ENCODE results near the gene CLASRP.

CLASRP gene

DNA sequence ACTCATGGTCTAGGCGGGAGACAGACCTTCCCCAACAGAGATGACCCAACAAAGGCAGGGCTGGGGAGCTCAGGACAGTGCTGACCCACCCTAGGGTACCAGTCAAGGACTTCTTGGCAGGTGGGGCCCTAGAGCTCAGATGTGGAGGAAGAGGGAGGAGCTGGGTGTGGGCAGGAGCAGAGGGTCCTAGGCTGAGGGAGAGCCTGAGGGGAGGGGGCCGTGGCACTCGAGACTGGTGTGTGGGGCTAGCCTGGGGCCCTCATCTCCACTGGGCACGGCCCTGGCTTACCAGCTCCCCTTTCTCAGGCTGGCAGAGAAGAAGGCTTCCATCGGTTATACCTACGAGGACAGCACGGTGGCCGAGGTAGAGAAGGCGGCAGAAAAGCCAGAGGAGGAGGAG lies 18.6 kb downstream of the CLASRP start:
- Histone ChIP-seq H3K4me3 (ENCODE audit: low read depth in 1 of 2, low read length in 1 of 2) (no peak overlapping the region), H3K36me3 (peaks cover 100% of the 10 kb centered on the region), H3K27me3 (no peaks in the 10 kb centered on the region), H3K4me1 (ENCODE audit: control insufficient read depth in 1 of 2, insufficient read depth in 1 of 2, low read depth in 1 of 2, low read length in 1 of 2) (no peaks in the 10 kb centered on the region), H3K27ac (no peak overlapping the region), H3K9me3 (no peaks in the 10 kb centered on the region)
- TF ChIP-seq, protein P1, sequence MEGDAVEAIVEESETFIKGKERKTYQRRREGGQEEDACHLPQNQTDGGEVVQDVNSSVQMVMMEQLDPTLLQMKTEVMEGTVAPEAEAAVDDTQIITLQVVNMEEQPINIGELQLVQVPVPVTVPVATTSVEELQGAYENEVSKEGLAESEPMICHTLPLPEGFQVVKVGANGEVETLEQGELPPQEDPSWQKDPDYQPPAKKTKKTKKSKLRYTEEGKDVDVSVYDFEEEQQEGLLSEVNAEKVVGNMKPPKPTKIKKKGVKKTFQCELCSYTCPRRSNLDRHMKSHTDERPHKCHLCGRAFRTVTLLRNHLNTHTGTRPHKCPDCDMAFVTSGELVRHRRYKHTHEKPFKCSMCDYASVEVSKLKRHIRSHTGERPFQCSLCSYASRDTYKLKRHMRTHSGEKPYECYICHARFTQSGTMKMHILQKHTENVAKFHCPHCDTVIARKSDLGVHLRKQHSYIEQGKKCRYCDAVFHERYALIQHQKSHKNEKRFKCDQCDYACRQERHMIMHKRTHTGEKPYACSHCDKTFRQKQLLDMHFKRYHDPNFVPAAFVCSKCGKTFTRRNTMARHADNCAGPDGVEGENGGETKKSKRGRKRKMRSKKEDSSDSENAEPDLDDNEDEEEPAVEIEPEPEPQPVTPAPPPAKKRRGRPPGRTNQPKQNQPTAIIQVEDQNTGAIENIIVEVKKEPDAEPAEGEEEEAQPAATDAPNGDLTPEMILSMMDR (IDR thresholded peaks at IDR 0.05): no peak

DNA sequence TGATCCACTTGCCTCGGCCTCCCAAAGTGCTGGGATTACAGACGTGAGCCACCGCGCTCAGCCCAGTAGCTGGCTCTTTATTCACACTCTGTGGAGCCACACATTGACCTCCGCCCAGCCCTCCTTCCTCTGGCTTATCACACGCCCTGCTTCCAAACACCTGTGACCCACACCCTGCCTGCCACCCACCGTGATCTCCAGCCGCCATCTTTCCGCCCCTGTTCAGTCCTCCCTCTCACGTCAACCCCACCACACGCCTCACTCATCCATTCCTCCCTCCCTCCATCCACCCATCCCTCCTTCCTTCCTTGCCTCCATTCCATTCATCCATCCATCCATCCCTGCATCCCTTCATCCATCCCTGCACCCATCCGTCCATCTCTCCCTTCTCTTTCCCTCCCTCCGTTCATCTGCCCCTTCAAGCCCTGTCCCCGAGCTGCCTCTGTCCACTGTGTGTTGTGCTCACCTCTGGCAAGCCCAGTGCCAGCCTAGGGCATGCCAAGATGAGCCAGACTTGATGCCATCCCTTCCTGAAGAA lies 19.8 kb downstream of the CLASRP start:
- TF ChIP-seq, protein P1 (IDR thresholded peaks at IDR 0.05): no peak
- no peaks in the 10 kb centered on the region for H3K9me3 ChIP-seq
- no peak overlapping the region for H3K4me3 ChIP-seq (ENCODE audit: low read depth in 1 of 2, low read length in 1 of 2)
- no peaks in the 10 kb centered on the region for H3K27me3 ChIP-seq
- peaks cover 98% of the 10 kb centered on the region for H3K36me3 ChIP-seq
- H3K4me1 ChIP-seq (ENCODE audit: control insufficient read depth in 1 of 2, insufficient read depth in 1 of 2, low read depth in 1 of 2, low read length in 1 of 2): no peaks in the 10 kb centered on the region
- H3K27ac ChIP-seq: peak overlapping the region; percentile 1

DNA sequence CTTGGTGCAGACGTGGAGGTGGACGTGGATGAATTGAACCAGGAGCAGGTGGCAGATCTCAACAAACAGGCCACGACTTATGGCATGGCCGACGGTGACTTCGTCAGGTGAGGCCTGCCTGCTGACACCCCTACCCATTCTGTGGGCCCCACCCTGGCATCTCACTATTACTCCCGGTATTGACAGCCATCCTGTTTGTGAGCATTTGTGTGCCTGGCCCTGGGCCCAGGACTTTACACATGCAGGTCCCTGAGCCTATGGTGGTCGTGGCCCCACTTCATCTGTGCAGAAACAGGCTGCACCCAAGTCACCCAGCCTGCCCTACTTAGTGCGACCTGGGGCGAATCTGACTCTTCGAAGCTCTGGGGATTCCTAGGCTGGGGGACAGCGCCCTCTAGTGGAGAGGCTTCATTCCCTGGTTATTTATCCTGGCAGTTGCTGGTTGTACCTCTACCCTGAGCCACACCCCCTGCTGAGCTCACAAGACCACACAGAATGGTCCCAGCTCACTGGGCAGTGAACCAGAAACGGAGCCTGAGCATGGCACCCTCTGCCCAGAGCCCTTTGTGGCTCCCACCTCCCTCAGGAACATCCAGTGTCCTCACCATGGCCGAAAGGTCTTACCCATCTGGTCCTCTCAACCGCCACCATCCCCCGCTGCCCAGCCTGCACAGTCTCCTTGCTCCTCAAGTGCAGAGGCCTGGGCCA lies 20.6 kb downstream of the CLASRP start:
- Histone ChIP-seq H3K36me3 (peaks cover 98% of the 10 kb centered on the region), H3K4me1 (ENCODE audit: control insufficient read depth in 1 of 2, insufficient read depth in 1 of 2, low read depth in 1 of 2, low read length in 1 of 2) (no peaks in the 10 kb centered on the region), H3K4me3 (ENCODE audit: low read depth in 1 of 2, low read length in 1 of 2) (no peak overlapping the region), H3K9me3 (no peaks in the 10 kb centered on the region), H3K27me3 (no peaks in the 10 kb centered on the region), H3K27ac (no peak overlapping the region)
- TF ChIP-seq, protein P1 (IDR thresholded peaks at IDR 0.05): peak; percentile 77

DNA sequence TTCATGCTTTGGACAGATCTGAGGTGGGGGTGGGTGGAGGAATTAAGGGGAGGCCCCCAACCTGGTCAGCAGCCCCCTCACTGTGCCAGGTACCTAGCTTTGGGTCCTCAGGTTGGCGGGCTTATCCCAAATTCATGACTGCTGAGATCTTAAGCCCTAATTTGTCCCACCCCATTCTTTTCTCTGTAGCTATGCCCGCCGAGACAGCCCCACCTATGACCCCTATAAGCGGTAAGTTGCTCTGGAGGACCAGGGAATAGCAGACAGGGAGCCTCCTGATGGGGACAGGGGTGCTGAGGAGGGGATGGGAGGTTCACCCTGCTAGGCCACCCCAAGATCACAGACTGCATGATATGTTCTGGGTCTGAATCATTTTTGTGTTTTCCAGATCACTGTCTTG lies 23.1 kb downstream of the CLASRP start:
- H3K36me3 ChIP-seq: peaks cover 98% of the 10 kb centered on the region
- H3K27ac ChIP-seq: no peak overlapping the region
- H3K27me3 ChIP-seq: no peaks in the 10 kb centered on the region
- TF ChIP-seq, protein P1 (IDR thresholded peaks at IDR 0.05): no peak
- H3K4me3 ChIP-seq (ENCODE audit: low read depth in 1 of 2, low read length in 1 of 2): no peak overlapping the region
- no peaks in the 10 kb centered on the region for H3K4me1 ChIP-seq (ENCODE audit: control insufficient read depth in 1 of 2, insufficient read depth in 1 of 2, low read depth in 1 of 2, low read length in 1 of 2)
- no peaks in the 10 kb centered on the region for H3K9me3 ChIP-seq

DNA sequence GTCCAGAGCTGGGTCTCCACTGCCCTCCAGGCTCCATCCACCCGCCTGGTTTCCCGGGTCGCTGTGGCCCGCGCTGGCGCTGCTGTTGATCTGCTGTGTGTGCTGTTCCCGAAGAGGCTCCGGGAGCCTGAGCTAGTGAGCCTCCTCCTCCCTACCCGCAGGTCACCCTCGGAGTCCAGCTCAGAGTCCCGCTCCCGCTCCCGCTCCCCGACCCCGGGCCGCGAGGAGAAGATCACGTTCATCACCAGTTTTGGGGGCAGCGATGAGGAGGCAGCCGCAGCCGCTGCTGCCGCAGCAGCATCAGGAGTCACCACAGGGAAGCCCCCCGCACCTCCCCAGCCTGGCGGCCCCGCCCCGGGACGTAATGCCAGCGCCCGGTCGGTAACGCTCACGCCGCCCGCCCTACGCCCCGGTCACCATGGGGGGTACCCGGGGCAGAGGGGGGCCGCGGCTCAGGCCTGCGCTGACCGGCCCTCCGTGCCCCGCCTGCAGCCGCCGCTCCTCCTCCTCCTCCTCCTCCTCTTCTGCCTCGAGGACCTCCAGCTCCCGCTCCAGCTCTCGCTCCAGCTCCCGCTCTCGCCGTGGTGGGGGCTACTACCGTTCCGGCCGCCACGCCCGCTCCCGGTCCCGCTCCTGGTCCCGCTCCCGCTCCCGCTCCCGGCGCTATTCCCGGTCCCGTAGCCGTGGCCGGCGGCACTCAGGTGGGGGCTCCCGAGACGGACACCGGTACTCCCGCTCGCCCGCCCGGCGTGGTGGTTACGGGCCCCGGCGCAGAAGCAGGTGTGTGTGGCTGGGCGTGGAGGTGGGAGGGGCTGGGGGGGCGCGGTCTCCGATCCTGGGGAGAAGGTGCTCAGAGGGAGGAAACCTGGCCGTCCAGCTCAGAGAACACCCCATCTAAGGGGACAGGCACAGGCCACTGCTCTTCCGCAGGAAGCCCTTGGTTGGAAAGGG lies 25.3 kb downstream of the CLASRP start:
- H3K9me3 ChIP-seq: no peaks in the 10 kb centered on the region
- no peak overlapping the region for H3K27ac ChIP-seq
- no peaks in the 10 kb centered on the region for H3K4me1 ChIP-seq (ENCODE audit: control insufficient read depth in 1 of 2, insufficient read depth in 1 of 2, low read depth in 1 of 2, low read length in 1 of 2)
- no peak overlapping the region for H3K4me3 ChIP-seq (ENCODE audit: low read depth in 1 of 2, low read length in 1 of 2)
- peaks cover 98% of the 10 kb centered on the region for H3K36me3 ChIP-seq
- no peaks in the 10 kb centered on the region for H3K27me3 ChIP-seq
- TF ChIP-seq, protein P1 (IDR thresholded peaks at IDR 0.05): no peak
